CD14-positive monocyte (primary cell): Measurements from ENCODE around the gene TAOK1. TPM values are rescaled to one million over a fixed set of nuclear protein-coding genes. Genes with fewer than 3 reads are reported as not detected.

ENCODE experiments used
- DNase-seq, 3 donors: peaks; one replicate each; pipeline ENCODE4 v3.0.0-alpha.2; 2011 to 2022
- H2AFZ ChIP-seq: 2 replicates; pipeline ENCODE4 v1.6.0; 2012; ENCODE audit warnings: mild to moderate bottlenecking, low read depth, low read length, inconsistent platforms; ENCODE audit not compliant: insufficient read depth, poor library complexity, severe bottlenecking
- H3K27ac ChIP-seq, 2 donors: 1 replicate in 1 of 2; 2 replicates in 1 of 2; pipeline ENCODE4 v1.5.1; 2012 to 2013; ENCODE audit warnings: low read length in 2 of 2, control low read depth in 1 of 2, inconsistent platforms in 1 of 2, low read depth in 1 of 2, mild to moderate bottlenecking in 1 of 2
- H3K27me3 ChIP-seq, 2 donors: one replicate each; pipeline versions ENCODE4 v1.6.0 to v1.6.1; 2011 to 2013; ENCODE audit warnings: low read length in 2 of 2; ENCODE audit not compliant: control insufficient read depth in 2 of 2, insufficient read depth in 2 of 2
- H3K36me3 ChIP-seq, 2 donors: replicated peaks in 1 of 2; 1 replicate in 1 of 2; 2 replicates in 1 of 2; pipeline versions ENCODE4 v1.5.1 to v1.6.1; 2012 to 2013; ENCODE audit warnings: low read length in 2 of 2, control low read depth in 1 of 2, inconsistent platforms in 1 of 2, mild to moderate bottlenecking in 1 of 2; ENCODE audit not compliant: insufficient read depth in 2 of 2, control insufficient read depth in 1 of 2
- H3K4me1 ChIP-seq, 2 donors: 1 replicate in 1 of 2; 2 replicates in 1 of 2; pipeline versions ENCODE4 v1.5.1 to v1.6.1; 2012 to 2013; ENCODE audit warnings: low read length in 2 of 2, control low read depth in 1 of 2, inconsistent platforms in 1 of 2, mild to moderate bottlenecking in 1 of 2, moderate library complexity in 1 of 2; ENCODE audit not compliant: insufficient read depth in 2 of 2, control insufficient read depth in 1 of 2
- H3K4me2 ChIP-seq: replicated peaks from 2 replicates; pipeline ENCODE3; 2012; ENCODE audit warnings: low read length, moderate library complexity, mild to moderate bottlenecking; ENCODE audit not compliant: poor library complexity, severe bottlenecking; ENCODE audit errors: extremely low read depth
- H3K4me3 ChIP-seq, 3 experiments: fragments of 200-600 bp in 1 of 3; sonication (generic) in 1 of 3; replicated peaks in 1 of 3; 1 replicate in 2 of 3; 2 replicates in 1 of 3; pipeline ENCODE4 v1.5.1; 2011 to 2013; ENCODE audit warnings: low read length in 3 of 3, mild to moderate bottlenecking in 3 of 3, control low read depth in 2 of 3, low read depth in 2 of 3, inconsistent platforms in 1 of 3, moderate library complexity in 1 of 3
- H3K79me2 ChIP-seq: 2 replicates; pipeline ENCODE4 v1.6.0; 2012; ENCODE audit warnings: mild to moderate bottlenecking, control low read depth, inconsistent platforms, low read length, moderate library complexity; ENCODE audit not compliant: insufficient read depth
- H3K9ac ChIP-seq: 2 replicates; pipeline ENCODE4 v1.6.0; 2017; ENCODE audit warnings: low read length, mild to moderate bottlenecking; ENCODE audit not compliant: insufficient read depth, poor library complexity, severe bottlenecking
- H3K9me3 ChIP-seq, 2 donors: replicated peaks in 1 of 2; 1 replicate in 1 of 2; 2 replicates in 1 of 2; pipeline versions ENCODE4 v1.5.1 to v1.6.1; 2012 to 2013; ENCODE audit warnings: low read length in 2 of 2, control low read depth in 1 of 2; ENCODE audit not compliant: control insufficient read depth in 1 of 2, insufficient read depth in 1 of 2
- H4K20me1 ChIP-seq: 2 replicates; pipeline ENCODE4 v1.6.0; 2012; ENCODE audit warnings: mild to moderate bottlenecking, low read length, control low read depth, moderate library complexity; ENCODE audit not compliant: insufficient read depth
- H3K27ac Mint-ChIP-seq, 7 donors: one replicate each; pipeline ENCODE4 v1.8.0; 2020; ENCODE audit warnings: mild to moderate bottlenecking in 7 of 7, mixed read lengths in 7 of 7, moderate library complexity in 6 of 7, inconsistent platforms in 2 of 7
- H3K27me3 Mint-ChIP-seq, 3 donors: one replicate each; pipeline ENCODE4 v1.8.0; 2021 to 2022; ENCODE audit warnings: low read depth in 3 of 3, mild to moderate bottlenecking in 3 of 3, mixed read lengths in 3 of 3, moderate library complexity in 3 of 3, inconsistent platforms in 1 of 3
- H3K36me3 Mint-ChIP-seq, 2 donors: one replicate each; pipeline ENCODE4 v1.8.0; 2020; ENCODE audit warnings: mixed read lengths in 2 of 2, inconsistent platforms in 1 of 2, mild to moderate bottlenecking in 1 of 2
- H3K4me1 Mint-ChIP-seq: one replicate; pipeline ENCODE4 v1.8.0; 2020; ENCODE audit warnings: mild to moderate bottlenecking, mixed read lengths
- H3K4me3 Mint-ChIP-seq, 2 donors: one replicate each; pipeline ENCODE4 v1.8.0; 2020; ENCODE audit warnings: mild to moderate bottlenecking in 2 of 2, mixed read lengths in 2 of 2, moderate library complexity in 1 of 2
- H3K9me3 Mint-ChIP-seq, 7 donors: one replicate each; pipeline ENCODE4 v1.8.0; 2020 to 2022; ENCODE audit warnings: mixed read lengths in 7 of 7, mild to moderate bottlenecking in 6 of 7, moderate library complexity in 6 of 7, inconsistent platforms in 2 of 7
- CTCF ChIP-seq: fragments of 200-600 bp; IDR thresholded peaks from one replicate; pipeline ENCODE4 v1.8.0; 2022; ENCODE audit warnings: antibody characterized with exemption, mild to moderate bottlenecking
- WGBS: methylation state at CpG from one replicate; pipeline ENCODE4 v1.1.5; 2013; ENCODE audit warnings: missing lambda C conversion rate; ENCODE audit not compliant: insufficient coverage; 5-methylcytosine and 5-hydroxymethylcytosine counted together
- intact Hi-C, 2 donors: fragments of 100-400 bp; cut with micrococcal nuclease; formaldehyde crosslinking; loops; one replicate each; pipeline versions ENCODE4 v1.15.0 to v1.15.1; 2023
- polyA plus RNA-seq, 3 donors: library from polyadenylated mRNA; depleted of rRNA in 1 of 3; unstranded in 2 of 3; stranded (reverse) in 1 of 3; fragments of 300-500 nt in 2 of 3; fragments of >200 nt in 1 of 3; fragmentation: Illumina TruSeq in 2 of 3; gene quantifications; 1 replicate in 2 of 3; 2 replicates in 1 of 3; pipeline ENCODE4 v1.2.3, GENCODE V29; 2012 to 2021

The TAOK1 gene
- polyA plus RNA-seq, 3 donors = 2.4 to 13.9 (median 4.8) TPM

- DNase-seq = no peak
- Histone ChIP-seq H3K27ac (no peak overlapping the region), H3K27me3 (no peaks in the 10 kb centered on the region), H2AFZ (no peak overlapping the region), H3K4me2 (no peak overlapping the region), H3K36me3 (no peaks in the 10 kb centered on the region), H3K9ac (no peak overlapping the region), H4K20me1 (no peaks in the 10 kb centered on the region), H3K4me1 (peaks cover 4 to 8% of the 10 kb centered on the region in 2 donors), H3K4me3 (no peak overlapping the region), H3K79me2 (no peaks in the 10 kb centered on the region), H3K9me3 (no peaks in the 10 kb centered on the region)
- intact Hi-C loops = loop anchor here in 1 of 2 donors (10.0 kb wide), 1 partner anchor 197 kb away; the partner anchor contains the start of genes ABHD15 and TP53I13
- Mint-ChIP-seq H3K4me3 (no peak overlapping the region), H3K4me1 (no peaks in the 10 kb centered on the region), H3K36me3 (no peaks in the 10 kb centered on the region), H3K9me3 (peaks cover 0 to 2% (median 0%) of the 10 kb centered on the region in 7 donors), H3K27ac (no peak overlapping the region), H3K27me3 (no peaks in the 10 kb centered on the region)
- no peak for TF ChIP-seq CTCF
Observed at GRCh38 chr17:29368161-29368560, 22.0 kb upstream of the TAOK1 start.

GRCh38 chr17:29368926-29369325 is 21.2 kb upstream of the TAOK1 start:
- no peak overlapping the region for H3K4me3 ChIP-seq
- H3K79me2 ChIP-seq = no peaks in the 10 kb centered on the region
- H3K27me3 Mint-ChIP-seq = no peaks in the 10 kb centered on the region
- no peaks in the 10 kb centered on the region for H3K27me3 ChIP-seq
- H3K4me1 Mint-ChIP-seq = no peaks in the 10 kb centered on the region
- no peaks in the 10 kb centered on the region for H3K36me3 ChIP-seq
- H3K9me3 Mint-ChIP-seq = peaks cover 0 to 2% (median 0%) of the 10 kb centered on the region in 7 donors
- DNase-seq = no peak
- H3K36me3 Mint-ChIP-seq = no peaks in the 10 kb centered on the region
- H3K4me3 Mint-ChIP-seq = no peak overlapping the region
- no peaks in the 10 kb centered on the region for H3K9me3 ChIP-seq
- TF ChIP-seq CTCF = no peak
- no peak overlapping the region for H3K9ac ChIP-seq
- H3K27ac ChIP-seq = no peak overlapping the region
- peaks cover 4 to 8% of the 10 kb centered on the region in 2 donors for H3K4me1 ChIP-seq
- no CpG with 5 or more reads among the region's 4 CpGs for WGBS
- H3K4me2 ChIP-seq = no peak overlapping the region
- no peak overlapping the region for H3K27ac Mint-ChIP-seq
- no peaks in the 10 kb centered on the region for H4K20me1 ChIP-seq
- no peak overlapping the region for H2AFZ ChIP-seq
- intact Hi-C loops = loop anchor here in 1 of 2 donors (10.0 kb wide), 1 partner anchor 196 kb away; the partner anchor contains the start of genes ABHD15 and TP53I13
